H1 (cell line): ENCODE measurements around the gene THPO. TPM values are rescaled to one million over a fixed set of nuclear protein-coding genes. Genes with fewer than 3 reads are reported as not detected.

Experiments
- CTCF ChIA-PET: fragments of 300-600 bp; sonication (Branson Sonifier 250); formaldehyde crosslinking; loops from one replicate; lab custom pipeline; 2021; ENCODE audit not compliant: partially characterized antibody; lab: Charles Lee
- POLR2A ChIA-PET: fragments of 300-600 bp; sonication (Branson Sonifier 250); formaldehyde crosslinking; loops from one replicate; lab custom pipeline; 2021; ENCODE audit warnings: inconsistent platforms; ENCODE audit not compliant: partially characterized antibody; lab: Charles Lee
- DNase-seq, 2 experiments: peaks; one replicate each; pipeline versions ENCODE4 v3.0.0 to v3.0.0-alpha.2; 2010 to 2022; ENCODE audit warnings: low spot score in 2 of 2, low read depth in 1 of 2, mixed read lengths in 1 of 2
- FAIRE-seq: peaks from 2 replicates; lab custom pipeline; 2011; peaks lifted over from hg19 to GRCh38; lab: Jason Lieb, UNC
- H2AFZ ChIP-seq: 2 replicates; pipeline ENCODE4 v1.8.1; 2012; ENCODE audit warnings: low read length, inconsistent platforms
- H2AK5ac ChIP-seq: 2 replicates; pipeline ENCODE4 v1.6.1; 2013; ENCODE audit warnings: low read depth, low read length
- H2BK120ac ChIP-seq: replicated peaks from 2 replicates; pipeline ENCODE3; 2013; ENCODE audit warnings: low read depth, low read length, inconsistent platforms
- H2BK12ac ChIP-seq: 2 replicates; pipeline ENCODE4 v1.6.1; 2013; ENCODE audit warnings: low read depth, low read length
- H2BK15ac ChIP-seq: 2 replicates; pipeline ENCODE4 v1.6.1; 2013; ENCODE audit warnings: low read length
- H2BK20ac ChIP-seq: 2 replicates; pipeline ENCODE4 v1.6.1; 2013; ENCODE audit warnings: low read length
- H2BK5ac ChIP-seq: 2 replicates; pipeline ENCODE4 v1.6.1; 2013; ENCODE audit warnings: low read depth, low read length
- H3K14ac ChIP-seq: 2 replicates; pipeline ENCODE4 v1.6.1; 2013; ENCODE audit warnings: inconsistent platforms; ENCODE audit not compliant: insufficient read length
- H3K18ac ChIP-seq: 2 replicates; pipeline ENCODE4 v1.6.1; 2013; ENCODE audit warnings: low read length; ENCODE audit errors: extremely low read depth
- H3K23ac ChIP-seq: 2 replicates; pipeline ENCODE4 v1.6.1; 2013; ENCODE audit warnings: inconsistent platforms; ENCODE audit not compliant: insufficient read length
- H3K23me2 ChIP-seq: 2 replicates; pipeline ENCODE4 v1.6.1; 2013; ENCODE audit warnings: low read depth, low read length
- H3K27ac ChIP-seq: 2 replicates; pipeline ENCODE4 v1.6.1; 2011; ENCODE audit warnings: low read depth, low read length, inconsistent platforms
- H3K27me3 ChIP-seq, 4 experiments: replicated peaks in 1 of 4; 1 replicate in 1 of 4; 2 replicates in 3 of 4; pipeline versions ENCODE4 v1.6.1 to v1.8.1; 2011 to 2013; ENCODE audit warnings: low read length in 3 of 4, mild to moderate bottlenecking in 3 of 4, inconsistent platforms in 2 of 4, mixed read lengths in 2 of 4, moderate library complexity in 1 of 4; ENCODE audit not compliant: control insufficient read depth in 3 of 4, insufficient read depth in 3 of 4; ENCODE audit errors: extremely low read depth in 1 of 4
- H3K36me3 ChIP-seq, 4 experiments: 2 replicates each; pipeline versions ENCODE4 v1.6.1 to v1.8.1; 2011 to 2013; ENCODE audit warnings: mild to moderate bottlenecking in 4 of 4, low read length in 3 of 4, moderate library complexity in 2 of 4, control low read depth in 1 of 4, inconsistent platforms in 1 of 4; ENCODE audit not compliant: insufficient read depth in 4 of 4, control insufficient read depth in 2 of 4
- H3K4ac ChIP-seq: replicated peaks from 2 replicates; pipeline ENCODE3; 2013; ENCODE audit warnings: low read length, low read depth, mixed read lengths, inconsistent platforms; ENCODE audit not compliant: insufficient read length
- H3K4me1 ChIP-seq, 4 experiments: replicated peaks in 1 of 4; 1 replicate in 1 of 4; 2 replicates in 3 of 4; pipeline versions ENCODE4 v1.6.1 to v1.8.1; 2011 to 2013; ENCODE audit warnings: low read length in 3 of 4, inconsistent platforms in 2 of 4, mixed read lengths in 1 of 4; ENCODE audit not compliant: insufficient read depth in 4 of 4, control insufficient read depth in 3 of 4
- H3K4me2 ChIP-seq, 2 experiments: 2 replicates each; pipeline versions ENCODE4 v1.6.1 to v1.8.1; 2011 to 2013; ENCODE audit warnings: low read depth in 2 of 2, low read length in 2 of 2, control low read depth in 1 of 2, inconsistent platforms in 1 of 2, mild to moderate bottlenecking in 1 of 2; ENCODE audit not compliant: insufficient read depth in 1 of 2
- H3K4me3 ChIP-seq, 4 experiments: fragments of 200-600, 300-600 bp in 1 of 4; sonication (generic), shearing (Covaris generic), sonication (Bioruptor Twin) in 1 of 4; 2 replicates each; pipeline versions ENCODE4 v1.5.1 to v1.8.1; 2011 to 2016; ENCODE audit warnings: low read length in 4 of 4, low read depth in 3 of 4, control low read depth in 2 of 4, inconsistent platforms in 2 of 4, mild to moderate bottlenecking in 2 of 4, mixed read lengths in 1 of 4, moderate library complexity in 1 of 4; ENCODE audit not compliant: insufficient read depth in 2 of 4; ENCODE audit errors: extremely low read depth in 1 of 4
- H3K56ac ChIP-seq: replicated peaks from 2 replicates; pipeline ENCODE3; 2013; ENCODE audit warnings: low read depth, mild to moderate bottlenecking, mixed read lengths, low read length, inconsistent platforms; ENCODE audit not compliant: insufficient read length
- H3K79me1 ChIP-seq: 2 replicates; pipeline ENCODE4 v1.6.1; 2013; ENCODE audit warnings: low read depth, low read length, control low read depth
- H3K79me2 ChIP-seq, 2 experiments: 2 replicates each; pipeline versions ENCODE4 v1.6.1 to v1.8.1; 2012 to 2013; ENCODE audit warnings: low read length in 2 of 2, mild to moderate bottlenecking in 2 of 2, inconsistent platforms in 1 of 2; ENCODE audit not compliant: insufficient read depth in 2 of 2, control insufficient read depth in 1 of 2
- H3K9ac ChIP-seq, 4 experiments: replicated peaks in 1 of 4; 1 replicate in 1 of 4; 2 replicates in 3 of 4; pipeline versions ENCODE4 v1.6.1 to v1.8.1; 2011 to 2013; ENCODE audit warnings: low read depth in 3 of 4, low read length in 3 of 4, control low read depth in 2 of 4, mild to moderate bottlenecking in 2 of 4, moderate library complexity in 2 of 4, inconsistent platforms in 1 of 4; ENCODE audit errors: extremely low read depth in 1 of 4
- H3K9me3 ChIP-seq, 2 experiments: 2 replicates each; pipeline versions ENCODE4 v1.6.1 to v1.8.1; 2012 to 2013; ENCODE audit warnings: mild to moderate bottlenecking in 2 of 2, moderate library complexity in 2 of 2, control low read depth in 1 of 2, inconsistent platforms in 1 of 2, low read depth in 1 of 2, low read length in 1 of 2, mixed read lengths in 1 of 2; ENCODE audit not compliant: insufficient read depth in 2 of 2
- H4K20me1 ChIP-seq, 2 experiments: replicated peaks in 1 of 2; 2 replicates each; pipeline versions ENCODE3 to v1.8.1; 2011 to 2013; ENCODE audit warnings: inconsistent platforms in 2 of 2, low read length in 2 of 2, mild to moderate bottlenecking in 1 of 2; ENCODE audit not compliant: insufficient read depth in 2 of 2, control insufficient read depth in 1 of 2
- H4K5ac ChIP-seq: 2 replicates; pipeline ENCODE4 v1.6.1; 2013; ENCODE audit warnings: low read length, low read depth, mixed read lengths, inconsistent platforms; ENCODE audit not compliant: insufficient read length
- H4K8ac ChIP-seq: 2 replicates; pipeline ENCODE4 v1.8.0; 2013; ENCODE audit warnings: mild to moderate bottlenecking, moderate library complexity, low read length, inconsistent platforms; ENCODE audit not compliant: insufficient read depth; ENCODE audit errors: extremely low read depth
- H4K91ac ChIP-seq: replicated peaks from 2 replicates; pipeline ENCODE3; 2013; ENCODE audit warnings: low read length, mixed read lengths, inconsistent platforms; ENCODE audit not compliant: insufficient read length
- CBX8 ChIP-seq: fragments of 300-800, 300-1000 bp; sonication (generic); IDR thresholded peaks from 2 replicates; pipeline ENCODE4 v1.7.1; 2016; ENCODE audit warnings: low read depth, low read length, borderline replicate concordance
- CEBPB ChIP-seq: IDR thresholded peaks from 2 replicates; pipeline ENCODE4 v1.6.1; 2012; ENCODE audit warnings: low read depth, low read length
- GABPA ChIP-seq: IDR thresholded peaks from 2 replicates; pipeline ENCODE4 v1.6.1; 2011; ENCODE audit warnings: mild to moderate bottlenecking, low read length, moderate library complexity, borderline replicate concordance; ENCODE audit not compliant: insufficient read depth
- POU5F1 ChIP-seq: IDR thresholded peaks from 2 replicates; pipeline ENCODE4 v1.6.1; 2011; ENCODE audit warnings: low read depth, mild to moderate bottlenecking, low read length, moderate library complexity
- RXRA ChIP-seq: IDR thresholded peaks from 2 replicates; pipeline ENCODE4 v1.6.1; 2011; ENCODE audit warnings: low read depth, mild to moderate bottlenecking, low read length, moderate library complexity; ENCODE audit not compliant: insufficient read depth
- SIN3A ChIP-seq, 2 experiments: IDR thresholded peaks in 1 of 2; conservative IDR thresholded peaks in 1 of 2; 2 replicates each; pipeline ENCODE4 v1.6.1; 2011 to 2012; ENCODE audit warnings: low read length in 2 of 2, improper control_type of control experiment in 1 of 2, low read depth in 1 of 2, mild to moderate bottlenecking in 1 of 2
- SP1 ChIP-seq: IDR thresholded peaks from 2 replicates; pipeline ENCODE4 v1.6.1; 2011; ENCODE audit warnings: low read depth, low read length
- TAF7 ChIP-seq: optimal IDR thresholded peaks from 2 replicates; pipeline ENCODE3; 2011; ENCODE audit warnings: low read depth, mild to moderate bottlenecking, inconsistent platforms, low read length, moderate library complexity, borderline replicate concordance
- ZNF274 ChIP-seq: IDR thresholded peaks from 2 replicates; pipeline ENCODE4 v1.7.0; 2012; ENCODE audit warnings: low read length, borderline replicate concordance; ENCODE audit errors: extremely low read depth
- WGBS, 2 experiments: shearing (Covaris generic) in 1 of 2; methylation state at CpG; one replicate each; pipeline versions ENCODE4 v1.1.6 to v1.1.7; 2013 to 2015; ENCODE audit warnings: low lambda C conversion rate in 2 of 2, mixed read lengths in 2 of 2, inconsistent platforms in 1 of 2, low coverage in 1 of 2, missing lambda C conversion rate in 1 of 2; ENCODE audit not compliant: insufficient replicate concordance in 2 of 2, insufficient coverage in 1 of 2, insufficient read length in 1 of 2; ENCODE audit errors: extremely low coverage in 1 of 2, missing lambda C conversion rate in 1 of 2; 5-methylcytosine and 5-hydroxymethylcytosine counted together
- polyA plus RNA-seq, 7 experiments: library from polyadenylated mRNA; depleted of rRNA in 3 of 7; stranded (reverse) in 5 of 7; unstranded in 2 of 7; fragments of >200 nt in 5 of 7; fragments of 200-250 nt in 2 of 7; gene quantifications; 1 replicate in 5 of 7; 2 replicates in 1 of 7; 4 replicates in 1 of 7; pipeline versions ENCODE4 v1.2.1 to v1.2.3, GENCODE V29; 2011 to 2013; ENCODE audit warnings: missing spikeins in 2 of 7, mixed read lengths in 2 of 7
- total RNA-seq: library from RNA; stranded (reverse); fragmentation: NEBNext Ultra II Directional; extraction: Animal tissue kit (Norgen Biotek cat#: 25700); gene quantifications from 2 replicates; pipeline ENCODE4 v1.2.1, GENCODE V29; 2021
- TF ChIP-seq, protein P1 (sequence below): IDR thresholded peaks from 2 replicates; pipeline ENCODE4 v1.6.1; 2012; ENCODE audit warnings: low read length, inconsistent platforms

THPO gene
- total and polyA plus RNA-seq, 2 of the 8 experiments (the other 6 are each of a cell fraction or from before 2014, with no cell fraction given) = 0.82 to 1.2 TPM

DNA sequence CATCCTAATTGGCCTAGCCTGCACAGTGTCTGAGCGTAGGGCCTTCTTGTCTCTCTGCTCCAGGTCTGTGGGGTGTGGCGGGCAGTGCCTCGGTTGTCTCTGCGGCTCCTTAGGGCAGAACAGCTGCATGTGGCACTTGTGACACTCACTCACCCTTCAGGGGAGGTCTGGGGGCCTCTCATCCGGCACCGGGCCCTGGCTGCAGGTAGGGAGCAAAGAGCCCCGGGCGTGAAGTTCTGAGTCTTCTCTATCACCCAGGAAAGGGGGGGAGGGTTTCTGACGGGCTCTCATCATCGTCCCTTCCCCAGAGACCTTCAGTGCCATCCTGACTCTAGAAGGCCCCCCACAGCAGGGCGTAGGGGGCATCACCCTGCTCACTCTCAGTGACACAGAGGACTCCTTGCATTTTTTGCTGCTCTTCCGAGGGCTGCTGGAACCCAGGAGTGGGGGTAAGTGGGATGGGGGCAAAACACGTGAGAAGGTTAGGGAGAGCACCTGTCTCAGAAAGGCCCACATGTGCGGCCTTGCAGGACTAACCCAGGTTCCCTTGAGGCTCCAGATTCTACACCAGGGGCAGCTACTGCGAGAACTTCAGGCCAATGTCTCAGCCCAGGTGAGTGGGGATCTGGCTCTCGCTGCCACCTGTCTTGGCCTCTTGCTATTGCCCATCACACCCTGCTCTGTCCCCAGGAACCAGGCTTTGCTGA is 4.5 kb upstream of the THPO start:
- 90% methylated on average over 16 of the region's 16 CpGs; no CpG with 5 or more reads in 1 of the 2 experiments for WGBS, 2 experiments
- Histone ChIP-seq H4K91ac (no peak overlapping the region), H3K23ac (no peak overlapping the region), H2BK120ac (no peak overlapping the region), H3K9me3 (no peaks in the 10 kb centered on the region), H3K56ac (no peak overlapping the region), H3K9ac (no peak overlapping the region), H2BK15ac (0 out of 2 replicates have a peak overlapping the region, but pooled peaks have one; percentile 46), H3K23me2 (peaks cover 15% of the 10 kb centered on the region; the same call in 1 of the 2 replicates), H2AFZ (no peak overlapping the region), H3K14ac (no peak overlapping the region), H3K36me3 (no peaks in the 10 kb centered on the region), H2AK5ac (0 out of 2 replicates have a peak overlapping the region, but pooled peaks have one; percentile 48), H3K79me1 (no peaks in the 10 kb centered on the region), H4K8ac (no peak overlapping the region), H3K4ac (no peak overlapping the region), H3K4me3 (no peak overlapping the region), H3K4me2 (no peak overlapping the region; a peak in 1 of 4 replicates), H2BK20ac (no peak overlapping the region), H3K79me2 (no peaks in the 10 kb centered on the region), H2BK5ac (no peak overlapping the region), H4K5ac (no peak overlapping the region), H2BK12ac (no peak overlapping the region), H3K27ac (no peak overlapping the region), H3K4me1 (peaks cover 0 to 31% (median 22%) of the 10 kb centered on the region in 4 experiments; a peak in 6 of 7 replicates), H4K20me1 (peaks cover 2 to 9% of the 10 kb centered on the region in 2 experiments), H3K18ac (peak overlapping the region; percentile 19; the same call in 1 of the 2 replicates), H3K27me3 (peaks cover 31 to 55% (median 49%) of the 10 kb centered on the region in 4 experiments)
- POLR2A ChIA-PET = interaction anchor here (1.7 kb wide), 1 partner anchor 45 kb away, joined by 4 read pairs; the partner anchor contains the start of gene FAM131A
- DNase-seq (no peak), FAIRE-seq (no peak)
- CTCF ChIA-PET = interaction anchor here (1.0 to 8.3 kb wide), 7 partner anchors 9 to 175 kb away, joined by 3 to 78 read pairs (median 5); no protein-coding TSS in a partner anchor
- TF ChIP-seq, protein P1, sequence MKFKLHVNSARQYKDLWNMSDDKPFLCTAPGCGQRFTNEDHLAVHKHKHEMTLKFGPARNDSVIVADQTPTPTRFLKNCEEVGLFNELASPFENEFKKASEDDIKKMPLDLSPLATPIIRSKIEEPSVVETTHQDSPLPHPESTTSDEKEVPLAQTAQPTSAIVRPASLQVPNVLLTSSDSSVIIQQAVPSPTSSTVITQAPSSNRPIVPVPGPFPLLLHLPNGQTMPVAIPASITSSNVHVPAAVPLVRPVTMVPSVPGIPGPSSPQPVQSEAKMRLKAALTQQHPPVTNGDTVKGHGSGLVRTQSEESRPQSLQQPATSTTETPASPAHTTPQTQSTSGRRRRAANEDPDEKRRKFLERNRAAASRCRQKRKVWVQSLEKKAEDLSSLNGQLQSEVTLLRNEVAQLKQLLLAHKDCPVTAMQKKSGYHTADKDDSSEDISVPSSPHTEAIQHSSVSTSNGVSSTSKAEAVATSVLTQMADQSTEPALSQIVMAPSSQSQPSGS = no peak
- TF ChIP-seq SIN3A (conservative IDR thresholded peaks at IDR 0.05 in 1 of 2, IDR thresholded peaks at IDR 0.05 in 1 of 2; ENCODE audit: low read depth in 1 of 2, low read length in 2 of 2) (no peak), TAF7 (no peak), ZNF274 (no peak), POU5F1 (no peak), GABPA (no peak), SP1 (no peak), RXRA (no peak), CEBPB (no peak), CBX8 (no peak)
